ENCODE measurements around the gene MAP2. TPM values are rescaled to one million over a fixed set of nuclear protein-coding genes. Genes with fewer than 3 reads are reported as not detected.

The MAP2 gene
- total RNA-seq, 4 donors from 2014 or later: 2.0 to 6.4 (median 2.7) TPM

GRCh38 chr2:209523041-209523740 is 99.3 kb downstream of the MAP2 start:
- no peaks in the 10 kb centered on the region for H3K36me3 ChIP-seq
- DNase-seq: no peak
- H3K27ac ChIP-seq: no peak overlapping the region
- H3K27me3 ChIP-seq: no peaks in the 10 kb centered on the region
- intact Hi-C loops (cut with DNase I; ENCODE audit: low total_unique reads) (no loop called here), in situ Hi-C loops (cut with MboI; ENCODE audit: low pct_ligation_motif_present in 1 of 4, low pct_unique_long_range_greater_than_20kb in 1 of 4, low sequenced_read_pairs in 3 of 4) (no loop called here)
- H3K9me3 ChIP-seq: no peaks in the 10 kb centered on the region
- 75 to 88% methylated on average over 7 to 8 of the region's 8 CpGs for WGBS, 2 donors (ENCODE audit: low coverage in 1 of 2)
- peaks cover 0 to 11% (median 0%) of the 10 kb centered on the region in 4 donors for H3K4me1 ChIP-seq
- H3K4me3 ChIP-seq: no peak overlapping the region
- TF ChIP-seq, protein P1, sequence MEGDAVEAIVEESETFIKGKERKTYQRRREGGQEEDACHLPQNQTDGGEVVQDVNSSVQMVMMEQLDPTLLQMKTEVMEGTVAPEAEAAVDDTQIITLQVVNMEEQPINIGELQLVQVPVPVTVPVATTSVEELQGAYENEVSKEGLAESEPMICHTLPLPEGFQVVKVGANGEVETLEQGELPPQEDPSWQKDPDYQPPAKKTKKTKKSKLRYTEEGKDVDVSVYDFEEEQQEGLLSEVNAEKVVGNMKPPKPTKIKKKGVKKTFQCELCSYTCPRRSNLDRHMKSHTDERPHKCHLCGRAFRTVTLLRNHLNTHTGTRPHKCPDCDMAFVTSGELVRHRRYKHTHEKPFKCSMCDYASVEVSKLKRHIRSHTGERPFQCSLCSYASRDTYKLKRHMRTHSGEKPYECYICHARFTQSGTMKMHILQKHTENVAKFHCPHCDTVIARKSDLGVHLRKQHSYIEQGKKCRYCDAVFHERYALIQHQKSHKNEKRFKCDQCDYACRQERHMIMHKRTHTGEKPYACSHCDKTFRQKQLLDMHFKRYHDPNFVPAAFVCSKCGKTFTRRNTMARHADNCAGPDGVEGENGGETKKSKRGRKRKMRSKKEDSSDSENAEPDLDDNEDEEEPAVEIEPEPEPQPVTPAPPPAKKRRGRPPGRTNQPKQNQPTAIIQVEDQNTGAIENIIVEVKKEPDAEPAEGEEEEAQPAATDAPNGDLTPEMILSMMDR (IDR thresholded peaks at IDR 0.05): no peak
- TF ChIP-seq POLR2AphosphoS5 (IDR thresholded peaks at IDR 0.05) (no peak), EP300 (IDR thresholded peaks at IDR 0.05; ENCODE audit: low read depth) (no peak), POLR2A (IDR thresholded peaks at IDR 0.05) (no peak)

- Histone ChIP-seq H3K4me3 (no peak overlapping the region), H3K9me3 (no peaks in the 10 kb centered on the region), H3K4me1 (peaks cover 0 to 11% (median 0%) of the 10 kb centered on the region in 4 donors), H3K36me3 (no peaks in the 10 kb centered on the region), H3K27ac (no peak overlapping the region), H3K27me3 (no peaks in the 10 kb centered on the region)
- 63 to 67% methylated on average over 2 of the region's 2 CpGs for WGBS, 2 donors (ENCODE audit: low coverage in 1 of 2)
- TF ChIP-seq EP300 (IDR thresholded peaks at IDR 0.05; ENCODE audit: low read depth) (no peak), POLR2A (IDR thresholded peaks at IDR 0.05) (no peak), POLR2AphosphoS5 (IDR thresholded peaks at IDR 0.05) (no peak)
- in situ Hi-C loops (cut with MboI; ENCODE audit: low pct_ligation_motif_present in 1 of 4, low pct_unique_long_range_greater_than_20kb in 1 of 4, low sequenced_read_pairs in 3 of 4) (no loop called here), intact Hi-C loops (cut with DNase I; ENCODE audit: low total_unique reads) (no loop called here)
- DNase-seq: no peak
These were observed 100.0 kb downstream of the MAP2 start for GRCh38 chr2:209523867-209524266.

DNA sequence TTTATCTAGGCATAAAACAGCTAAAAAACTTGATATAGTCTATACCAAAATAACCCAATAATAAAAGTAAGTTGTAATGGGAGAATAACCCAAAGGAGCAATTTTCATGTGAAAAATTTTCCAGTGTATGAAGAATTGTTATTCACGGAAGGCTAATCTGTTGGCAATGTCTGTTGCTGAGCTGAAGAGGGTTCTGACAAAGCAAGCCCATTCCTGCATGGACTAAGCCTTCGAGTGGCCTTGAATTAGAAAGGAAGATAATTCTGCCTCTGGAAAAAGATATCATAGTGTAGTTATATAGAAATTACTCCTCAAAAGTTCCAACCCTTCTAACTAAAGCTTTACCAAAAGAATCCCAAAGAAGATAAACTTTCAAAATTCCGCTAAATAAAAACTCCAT is 101.5 kb downstream of the MAP2 start:
- TF ChIP-seq, protein P1 (IDR thresholded peaks at IDR 0.05): no peak
- TF ChIP-seq EP300 (IDR thresholded peaks at IDR 0.05; ENCODE audit: low read depth) (no peak), POLR2AphosphoS5 (IDR thresholded peaks at IDR 0.05) (no peak), POLR2A (IDR thresholded peaks at IDR 0.05) (no peak)
- Histone ChIP-seq H3K4me1 (peaks cover 0 to 11% (median 0%) of the 10 kb centered on the region in 4 donors), H3K4me3 (no peak overlapping the region), H3K36me3 (no peaks in the 10 kb centered on the region), H3K9me3 (no peaks in the 10 kb centered on the region), H3K27me3 (no peaks in the 10 kb centered on the region), H3K27ac (peak overlapping the region in 1 of 4 donors; percentile 48)
- in situ Hi-C loops (cut with MboI; ENCODE audit: low pct_ligation_motif_present in 1 of 4, low pct_unique_long_range_greater_than_20kb in 1 of 4, low sequenced_read_pairs in 3 of 4) (no loop called here), intact Hi-C loops (cut with DNase I; ENCODE audit: low total_unique reads) (no loop called here)
- no peak for DNase-seq
- 66 to 83% methylated on average over 3 of the region's 3 CpGs for WGBS, 2 donors (ENCODE audit: low coverage in 1 of 2)

- no peak for TF ChIP-seq POLR2A (IDR thresholded peaks at IDR 0.05)
- TF ChIP-seq, protein P1 (IDR thresholded peaks at IDR 0.05): no peak
- no peak for TF ChIP-seq EP300 (IDR thresholded peaks at IDR 0.05; ENCODE audit: low read depth)
- TF ChIP-seq POLR2AphosphoS5 (IDR thresholded peaks at IDR 0.05): no peak
- Histone ChIP-seq H3K4me3 (no peak overlapping the region), H3K36me3 (no peaks in the 10 kb centered on the region), H3K9me3 (no peaks in the 10 kb centered on the region), H3K4me1 (peaks cover 0 to 11% (median 0%) of the 10 kb centered on the region in 4 donors), H3K27ac (peak overlapping the region in 3 of 4 donors; percentile 23 to 48 (median 23)), H3K27me3 (no peaks in the 10 kb centered on the region)
- in situ Hi-C loops (cut with MboI; ENCODE audit: low pct_ligation_motif_present in 1 of 4, low pct_unique_long_range_greater_than_20kb in 1 of 4, low sequenced_read_pairs in 3 of 4) (no loop called here), intact Hi-C loops (cut with DNase I; ENCODE audit: low total_unique reads) (no loop called here)
- DNase-seq: no peak
These were observed 102.0 kb downstream of the MAP2 start for GRCh38 chr2:209525834-209526281.

Measured in transverse colon (tissue), 4 donors.